Measurements from ENCODE around the gene SLC13A2.

GRCh38 chr17:28473542-28473941 is at the start of gene SLC13A2:
- no peak; a peak in 1 of 4 replicates for TF ChIP-seq CTCF (conservative IDR thresholded peaks at IDR 0.05; ENCODE audit: low read depth in 2 of 2)
- TF ChIP-seq JUNB (IDR thresholded peaks at IDR 0.05; ENCODE audit: unreplicated experiment) = no peak
- no peak for TF ChIP-seq POLR2AphosphoS5 (IDR thresholded peaks at IDR 0.05; ENCODE audit: low read depth)
- TF ChIP-seq CREB1 (CRISPR knock-in tag; IDR thresholded peaks at IDR 0.05; ENCODE audit: low read depth) = no peak
- no peak for TF ChIP-seq NANOG (IDR thresholded peaks at IDR 0.05; ENCODE audit: borderline replicate concordance)
- TF ChIP-seq REST (IDR thresholded peaks at IDR 0.05; ENCODE audit: unreplicated experiment) = no peak
- no peak for TF ChIP-seq EZH2 (IDR thresholded peaks at IDR 0.05; ENCODE audit: low read depth, unreplicated experiment)
- TF ChIP-seq EZH2phosphoT487 (IDR thresholded peaks at IDR 0.05; ENCODE audit: unreplicated experiment) = no peak
- no peak for TF ChIP-seq ZNF331 (CRISPR knock-in tag; IDR thresholded peaks at IDR 0.05; ENCODE audit: low read depth)
- no peak for TF ChIP-seq ETS1 (IDR thresholded peaks at IDR 0.05)
- no peak for TF ChIP-seq ZNF114 (CRISPR knock-in tag; IDR thresholded peaks at IDR 0.05)
- TF ChIP-seq ZNF462 (CRISPR knock-in tag; IDR thresholded peaks at IDR 0.05) = no peak
- TF ChIP-seq STAT1 (IDR thresholded peaks at IDR 0.05; ENCODE audit: unreplicated experiment) = no peak

Measured in GM23338 (cell line).